CD4-positive, alpha-beta T cell treated with Interleukin-15 for 1 hour (primary cell): ENCODE measurements around the gene AACS.
A peak's percentile ranks its signal among the peaks of the same experiment; 100 is the strongest.
"Not testable (repeated sequence)": the region's sequence is repeated elsewhere in the genome, so short reads cannot be mapped to it uniquely, and the experiment has no call there.

Experiments
- DNase-seq: peaks from one replicate; pipeline ENCODE4 v3.0.0-alpha.2; 2020

AACS gene

DNA sequence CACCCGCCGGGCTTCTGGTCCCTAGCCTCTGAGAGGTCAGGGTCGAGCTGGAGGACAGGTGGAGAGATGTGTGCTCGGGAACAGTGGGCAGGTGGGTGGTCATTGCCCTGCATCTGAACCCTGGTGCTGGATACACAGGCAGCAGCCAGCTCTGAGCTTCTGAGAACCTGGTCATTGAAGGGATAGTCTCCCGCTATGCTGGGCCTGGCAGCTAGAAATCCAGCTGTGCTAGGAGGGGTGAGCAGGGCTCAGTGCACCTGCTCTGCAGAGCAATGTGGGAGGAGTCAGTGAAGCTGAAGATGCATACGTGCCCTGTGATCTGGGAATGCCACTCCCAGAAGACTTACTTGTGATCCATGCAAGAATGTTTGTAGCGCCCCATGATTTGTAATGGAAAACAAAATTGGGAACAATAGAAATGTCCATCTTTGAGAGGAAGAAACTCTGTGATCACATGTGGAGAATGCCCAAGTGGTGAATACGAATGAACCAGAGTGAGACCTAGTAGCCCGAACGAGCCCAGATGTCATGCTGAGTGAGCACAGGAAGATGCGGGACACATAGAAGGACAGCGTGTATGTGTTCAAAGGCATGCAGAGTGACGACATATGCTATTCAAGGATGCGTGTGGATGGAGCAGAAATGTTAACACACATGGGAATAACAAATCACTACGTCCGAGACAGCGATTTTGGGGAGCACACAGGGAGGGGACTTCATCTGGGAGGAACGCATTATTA, 63.4 kb downstream of the AACS start:
- no peak for DNase-seq

DNA sequence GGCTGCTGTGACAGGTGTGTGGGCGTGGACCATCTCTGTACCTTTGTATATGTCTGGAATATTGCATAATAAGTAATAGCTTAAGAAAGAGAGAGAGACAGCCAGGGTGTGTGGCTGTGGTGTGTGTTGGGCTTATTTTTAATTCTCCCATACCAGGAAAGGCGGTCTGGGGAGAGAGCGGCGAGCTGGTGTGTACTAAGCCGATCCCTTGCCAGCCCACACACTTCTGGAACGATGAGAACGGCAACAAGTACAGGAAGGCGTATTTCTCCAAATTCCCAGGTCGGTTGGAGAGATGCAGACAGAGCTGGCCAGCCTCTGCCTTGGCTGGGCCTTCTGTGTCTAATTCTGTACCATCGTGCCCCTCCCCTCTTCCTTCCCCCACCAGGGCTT, 63.9 kb downstream of the AACS start:
- DNase-seq: no peak

- no peak for DNase-seq
Measured at GRCh38 chr12:125129591-125130255, 64.5 kb downstream of the AACS start.

DNA sequence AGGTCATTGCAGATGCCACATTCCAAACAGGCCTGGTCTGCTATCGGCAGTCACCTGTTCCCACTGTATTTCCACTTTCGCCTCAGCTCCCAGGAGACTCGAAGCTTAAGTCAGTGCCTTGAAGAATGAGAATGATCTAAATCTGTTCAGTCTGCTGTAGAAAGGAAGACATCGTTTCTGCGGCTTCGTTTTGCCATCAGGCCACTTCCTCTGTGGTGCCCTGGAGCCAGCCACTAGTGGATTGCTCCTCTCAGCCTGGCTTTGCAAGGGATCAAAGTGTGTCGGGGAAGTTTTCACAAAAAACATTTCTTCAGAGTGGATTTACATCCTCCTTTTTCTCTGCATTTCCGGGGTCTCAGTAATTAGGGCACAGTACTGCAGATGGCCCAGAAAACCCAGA, 66.7 kb downstream of the AACS start:
- DNase-seq: no peak

DNA sequence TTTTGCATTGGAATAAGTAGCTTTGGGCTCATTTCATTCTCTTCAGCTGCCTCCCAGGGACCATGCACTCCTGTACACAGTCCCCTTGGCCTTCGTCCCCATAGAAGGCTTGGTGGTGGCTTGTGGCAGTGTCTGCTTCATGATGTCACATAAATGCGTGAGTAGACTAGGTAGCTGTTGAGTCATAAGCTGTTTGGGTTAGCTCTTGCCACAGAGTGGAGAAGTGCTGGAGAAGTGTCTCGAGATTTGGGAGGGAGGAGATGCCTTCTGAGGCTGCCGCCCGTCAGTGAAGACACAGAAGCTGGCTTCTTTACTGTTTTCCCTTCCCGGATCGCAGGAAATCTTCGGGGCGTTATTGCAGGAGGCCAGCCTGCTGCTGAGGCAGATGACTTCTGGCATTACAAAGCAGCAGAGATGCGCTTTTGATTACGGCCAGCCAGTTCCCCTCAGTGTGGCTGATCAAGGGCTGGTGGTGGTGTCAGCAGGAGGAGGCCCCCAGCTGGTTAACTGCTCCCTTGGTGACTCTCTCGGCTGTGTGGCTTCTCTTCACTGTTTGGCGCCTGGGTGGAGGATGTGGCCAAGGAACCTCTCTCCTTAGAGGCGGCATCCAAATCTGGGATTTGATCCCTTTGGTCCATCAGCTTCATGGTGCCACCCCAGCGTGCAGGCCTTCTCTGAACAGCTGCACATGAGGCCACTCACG, 67.6 kb downstream of the AACS start:
- DNase-seq: no peak

DNA sequence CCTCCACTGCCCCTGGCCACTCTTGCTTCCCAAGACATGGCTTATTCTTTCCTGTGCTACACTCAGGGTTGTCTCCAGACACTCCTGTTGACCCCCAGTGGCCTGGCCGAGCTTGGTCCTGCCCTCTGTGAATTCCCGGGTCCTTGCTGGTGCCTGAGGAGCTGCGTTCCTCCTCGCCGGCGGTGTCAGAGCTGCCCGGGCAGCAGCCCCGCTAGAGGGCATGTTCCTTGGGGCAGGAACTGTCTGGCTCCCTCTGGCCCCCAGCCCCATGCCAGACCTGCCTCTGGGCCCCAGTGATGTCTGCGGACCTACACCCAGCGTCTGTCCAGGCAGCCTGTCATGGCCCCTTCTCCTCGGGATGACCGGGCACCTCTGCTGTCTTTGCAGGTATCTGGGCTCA, 68.4 kb downstream of the AACS start:
- no peak for DNase-seq

DNA sequence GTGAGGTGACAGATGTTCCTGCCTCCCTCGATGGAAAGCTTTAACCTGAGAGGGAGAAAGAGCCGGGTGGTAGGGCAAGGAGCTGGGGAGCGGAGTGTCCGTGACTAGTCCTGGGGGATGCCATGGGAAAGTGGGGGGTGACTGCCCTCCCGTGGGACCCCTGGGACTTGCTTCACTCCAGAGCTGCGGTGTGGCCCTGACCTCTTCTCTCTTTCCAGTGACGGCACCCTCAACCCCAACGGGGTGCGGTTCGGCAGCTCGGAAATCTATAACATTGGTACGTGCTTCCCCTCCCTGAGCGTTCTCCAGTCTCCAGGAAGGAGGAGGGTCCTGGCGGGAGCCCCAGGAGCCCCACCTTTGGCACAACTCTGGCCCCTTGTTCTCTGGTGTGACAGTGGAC, 69.3 kb downstream of the AACS start:
- no peak for DNase-seq

GRCh38 chr12:125135906-125136305, 70.7 kb downstream of the AACS start:
- no peak for DNase-seq

- DNase-seq: no peak
Measured at GRCh38 chr12:125136702-125137101, 71.5 kb downstream of the AACS start.

DNA sequence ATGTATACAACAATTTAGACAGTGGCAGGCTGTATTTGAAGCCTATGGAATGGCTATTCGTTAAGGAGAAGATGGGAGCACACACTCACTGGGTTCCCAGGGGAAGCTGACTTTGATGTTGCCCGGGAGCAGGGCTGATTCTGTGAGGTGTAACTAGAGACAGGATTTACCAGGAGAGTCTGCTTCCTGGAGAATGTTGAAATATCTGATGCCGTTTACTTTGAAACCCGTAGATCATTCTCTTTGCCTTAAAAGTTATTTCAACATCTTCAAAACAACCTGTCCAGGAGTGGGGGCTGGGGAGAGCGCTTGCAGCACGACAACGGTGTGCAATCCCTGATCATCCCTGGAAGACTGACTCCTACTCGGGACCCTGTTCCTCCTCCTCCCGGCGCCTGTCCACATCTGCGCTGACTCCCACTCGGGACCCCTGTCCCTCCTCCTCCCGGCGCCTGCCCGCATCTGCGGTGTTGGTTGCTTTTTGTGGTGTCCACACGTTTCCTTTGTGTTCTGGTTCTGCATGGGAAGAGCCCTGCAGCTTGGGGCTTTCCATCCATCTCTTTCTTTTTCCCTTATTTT, 72.6 kb downstream of the AACS start:
- DNase-seq: no peak

DNA sequence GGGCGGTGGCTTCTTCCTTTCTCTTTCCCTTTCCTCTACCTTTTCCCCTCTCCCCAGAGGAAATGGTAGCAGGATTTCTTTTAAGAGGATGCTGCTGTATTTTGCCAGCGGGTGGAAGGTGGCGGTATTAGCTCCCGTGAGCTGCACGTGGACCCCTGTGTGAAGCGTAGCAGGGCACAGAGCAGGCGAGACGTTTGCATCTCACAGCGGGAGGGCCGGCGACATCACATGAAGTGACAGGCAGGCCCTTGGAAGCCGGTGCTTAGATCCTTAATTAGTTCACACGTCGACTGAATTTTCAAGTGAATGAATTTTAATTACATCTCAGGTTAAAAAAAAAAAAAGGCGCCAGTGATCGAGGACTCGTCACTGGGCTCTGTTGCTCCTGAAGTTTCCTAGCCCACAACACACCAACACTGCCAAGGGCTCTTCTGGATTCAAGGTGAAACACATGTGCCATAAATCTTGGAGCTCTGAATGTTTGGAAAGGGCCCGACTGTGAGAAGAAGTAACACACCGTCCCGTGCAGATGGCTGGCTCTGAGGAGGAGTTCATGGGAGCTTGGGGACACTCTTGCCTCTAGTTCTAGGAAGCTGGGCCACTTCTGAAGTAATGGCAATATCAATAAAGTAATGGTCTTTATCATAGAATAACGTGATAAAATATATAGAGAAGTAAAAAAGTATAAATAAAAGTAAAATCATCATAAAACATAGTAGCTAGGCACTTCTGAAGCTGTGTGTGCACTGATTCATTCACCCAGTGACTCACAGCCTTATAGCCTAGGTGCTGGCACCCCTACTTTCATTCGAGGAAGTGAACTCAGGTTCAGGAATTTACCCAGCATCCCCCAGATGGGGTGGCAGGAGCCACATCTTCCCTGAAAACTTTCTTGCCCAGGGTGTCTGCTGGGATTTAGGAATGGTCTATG, 75.3 kb downstream of the AACS start:
- DNase-seq: no peak

DNA sequence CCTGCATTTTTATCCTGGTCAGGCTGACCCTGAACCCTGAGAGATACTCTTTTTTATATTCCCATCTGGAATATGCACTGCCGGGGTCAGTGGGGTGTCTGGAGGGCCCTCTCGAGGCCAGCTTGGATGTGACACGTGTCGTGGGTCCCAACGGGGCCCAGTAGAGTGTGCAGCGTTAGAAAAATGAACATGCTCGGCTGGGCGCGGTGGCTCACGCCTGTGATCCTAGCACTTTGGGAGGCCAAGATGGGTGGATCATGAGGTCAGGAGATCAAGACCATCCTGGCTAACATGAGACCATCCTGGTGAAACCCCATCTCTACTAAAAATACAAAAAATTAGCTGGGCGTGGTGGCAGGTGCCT, 76.0 kb downstream of the AACS start:
- DNase-seq: not testable (repeated sequence)

GRCh38 chr12:125142601-125143000, 77.4 kb downstream of the AACS start:
- DNase-seq: no peak

DNA sequence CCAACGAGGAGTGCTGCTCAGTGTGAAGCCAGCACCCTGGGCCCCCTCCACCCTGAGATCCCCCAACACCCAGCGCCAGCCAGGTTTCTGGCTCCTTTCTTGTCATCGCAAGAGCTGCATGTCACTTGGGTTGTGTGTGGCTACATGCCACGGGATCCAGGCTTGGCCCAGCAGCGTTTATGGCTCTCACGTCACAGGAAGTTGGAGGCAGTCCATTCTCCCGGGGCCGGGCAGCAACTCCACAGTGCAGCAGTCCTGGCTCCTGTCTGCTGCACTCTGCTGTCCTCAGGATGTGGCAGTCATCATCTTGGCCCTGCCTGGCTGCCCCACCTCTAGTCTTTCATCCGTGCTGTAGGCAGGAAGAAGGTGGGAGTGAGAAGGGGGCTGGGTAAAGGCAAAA, 78.3 kb downstream of the AACS start:
- no peak for DNase-seq

GRCh38 chr12:125145196-125145595, 80.0 kb downstream of the AACS start:
- DNase-seq: no peak

DNA sequence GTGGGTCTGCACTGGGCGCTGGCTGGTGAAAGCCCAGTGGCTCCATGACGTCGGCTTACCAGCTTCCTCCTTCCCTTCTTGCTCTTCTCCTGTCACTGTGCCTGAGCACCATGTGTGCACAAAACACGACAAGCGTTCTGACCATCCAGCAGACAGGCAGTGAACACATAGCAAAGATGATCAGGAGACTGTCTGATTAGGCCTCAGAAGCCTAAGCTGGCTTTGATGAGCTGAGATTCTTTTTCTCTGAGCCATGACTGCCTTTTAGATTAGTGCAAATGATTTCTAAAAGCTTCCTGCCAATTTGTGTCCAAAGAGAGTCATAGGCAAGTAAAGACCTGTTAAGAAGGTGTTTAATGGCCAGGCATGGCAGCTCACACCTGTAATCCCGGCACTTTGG, 83.1 kb downstream of the AACS start:
- no peak for DNase-seq

DNA sequence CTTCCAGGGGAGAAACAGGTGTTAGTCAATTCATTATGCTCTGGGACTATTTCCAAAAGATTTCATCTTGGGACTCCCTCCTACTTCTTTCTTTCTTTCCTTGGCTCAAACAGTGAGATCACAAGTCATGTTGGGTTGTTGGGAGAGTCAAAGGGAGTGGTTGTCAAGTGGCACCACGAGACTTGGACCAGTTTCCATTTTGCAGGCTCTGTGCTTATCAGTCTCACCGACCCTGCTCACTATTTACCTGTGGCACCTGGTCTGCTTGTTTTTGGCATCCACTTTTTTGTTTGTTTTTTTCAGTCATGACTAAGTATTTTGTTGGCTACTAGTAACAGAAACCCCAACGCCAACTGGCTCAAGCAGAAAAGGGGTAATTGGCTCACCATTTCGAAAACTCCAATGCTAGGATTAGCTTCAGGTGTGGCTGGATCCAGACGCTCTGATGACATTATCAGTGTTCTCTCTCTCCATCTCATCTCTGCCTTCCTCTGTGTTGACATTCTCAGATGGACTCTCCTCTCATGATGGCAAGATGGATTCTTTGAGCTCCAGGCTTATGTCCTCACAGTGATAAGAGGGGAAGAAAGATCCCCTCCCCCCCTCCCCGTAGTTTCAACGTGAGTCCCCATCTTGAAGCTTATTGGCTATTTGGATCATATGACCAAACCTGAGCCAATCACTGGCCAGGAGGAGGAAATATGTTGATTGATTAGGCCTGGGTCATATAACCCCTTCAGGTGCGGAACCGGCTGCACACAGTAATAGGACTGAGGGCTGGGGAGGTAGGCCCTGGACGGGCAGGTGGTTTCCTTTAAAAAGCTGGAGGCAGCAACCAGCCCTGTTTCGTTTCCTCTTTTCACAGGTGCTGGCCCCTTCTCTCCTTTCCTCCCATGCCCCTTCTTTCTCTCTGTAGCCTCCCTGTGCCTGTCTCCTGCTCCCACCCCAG, 84.2 kb downstream of the AACS start:
- DNase-seq: peak; percentile 33

GRCh38 chr12:125151284-125151683, 86.0 kb downstream of the AACS start:
- no peak for DNase-seq

DNA sequence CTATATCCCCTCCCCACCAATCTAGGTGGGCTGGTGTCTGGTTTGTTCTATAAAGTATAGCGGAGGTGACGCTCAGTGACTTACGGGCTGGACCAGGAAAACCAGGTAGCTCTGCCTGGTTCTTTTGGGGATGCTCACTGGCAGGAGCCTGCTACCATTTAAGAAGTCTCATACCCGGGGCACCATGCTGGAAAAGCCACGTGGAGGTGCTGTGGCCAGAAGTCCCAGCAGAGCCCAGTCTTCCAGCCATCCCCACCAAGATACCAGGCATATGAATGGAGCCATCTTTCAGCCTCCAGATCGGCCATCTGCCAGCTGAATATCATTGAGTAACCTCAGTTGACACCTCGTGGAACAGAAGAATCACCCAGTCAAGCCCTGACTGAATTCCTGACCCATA, 87.2 kb downstream of the AACS start:
- DNase-seq: no peak

DNA sequence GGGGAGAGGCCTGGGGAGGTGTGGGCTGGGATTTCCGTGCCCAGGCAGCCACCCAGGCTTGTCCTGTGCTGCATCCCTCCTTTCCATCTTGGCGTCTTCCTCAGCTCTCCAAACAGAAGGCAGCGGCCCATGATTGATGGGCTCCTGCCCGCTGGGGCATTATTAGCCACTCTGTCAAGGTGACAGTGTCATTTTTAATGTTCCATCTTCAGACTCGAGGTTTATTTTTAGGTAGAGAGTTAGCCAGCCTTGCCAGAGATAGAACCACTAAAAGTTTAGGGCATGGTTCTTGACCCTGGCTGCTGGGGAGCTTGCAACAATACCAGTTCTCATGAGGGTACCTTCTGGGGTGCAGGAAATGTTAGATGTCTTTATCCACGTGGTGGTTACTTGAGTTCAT, 90.1 kb downstream of the AACS start:
- DNase-seq: no peak

DNA sequence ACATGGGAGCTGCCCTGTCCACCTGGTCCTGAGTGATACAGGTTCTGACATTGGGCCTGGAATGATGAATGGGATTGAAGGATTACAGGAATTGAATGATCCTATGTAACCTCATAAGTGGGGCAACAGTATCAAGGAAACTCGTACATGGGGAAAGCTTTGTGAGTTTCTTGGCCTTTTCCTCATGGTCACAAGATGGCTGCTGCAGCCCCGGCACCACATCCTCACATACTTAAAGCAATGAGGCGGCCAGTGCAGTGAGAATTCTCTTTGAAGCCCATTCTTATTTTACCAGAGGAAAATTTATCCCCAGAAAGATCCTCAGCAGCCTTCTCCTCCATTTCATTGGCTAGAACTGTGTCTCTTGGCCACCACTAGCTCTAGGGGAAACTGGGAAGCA, 91.9 kb downstream of the AACS start:
- no peak for DNase-seq

DNA sequence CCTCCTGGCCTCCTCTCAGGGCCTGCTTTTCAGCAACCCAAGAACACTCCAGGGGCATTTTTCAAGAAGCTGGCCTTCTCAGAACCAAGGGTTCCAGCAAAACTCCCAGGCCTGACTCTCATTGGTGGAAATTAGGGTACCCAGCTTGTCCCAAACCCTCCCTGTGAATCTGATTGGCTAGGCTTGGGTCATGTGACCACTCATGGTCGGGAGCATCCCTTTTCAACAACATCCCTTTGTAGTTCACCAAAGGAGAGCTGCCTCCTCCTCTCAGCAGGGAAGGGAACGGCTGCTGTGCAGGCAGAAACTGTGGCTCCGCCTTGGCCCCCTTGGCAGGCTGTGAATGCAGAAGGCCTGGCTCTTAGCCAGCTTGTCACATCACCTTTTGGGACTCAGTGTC, 94.5 kb downstream of the AACS start:
- no peak for DNase-seq
